ENCODE results near the gene CACFD1.
A peak's percentile ranks its signal among the peaks of the same experiment; 100 is the strongest.

Gene CACFD1

GRCh38 chr9:133461975-133462374 lies 2.2 kb downstream of the CACFD1 start:
- 0 out of 2 replicates have a peak, but pooled peaks cover 5% of the 10 kb centered on the region for H4K20me1 ChIP-seq (ENCODE audit: control insufficient read depth, insufficient read depth, low read depth, low read length)
- H3K27me3 ChIP-seq (ENCODE audit: control insufficient read depth, low read length) = peaks cover 27% of the 10 kb centered on the region
- H3K4me3 ChIP-seq (ENCODE audit: low read length) = no peak overlapping the region
- peaks cover 24% of the 10 kb centered on the region for H3K4me1 ChIP-seq (ENCODE audit: control insufficient read depth, low read length)
- no peak overlapping the region for H3K27ac ChIP-seq (ENCODE audit: low read depth, low read length)
- H3K9me2 ChIP-seq (replicated peaks; ENCODE audit: control insufficient read depth, low read length) = no peaks in the 10 kb centered on the region
- H3F3A ChIP-seq (ENCODE audit: control insufficient read depth, insufficient read depth) = 0 out of 2 replicates have a peak, but pooled peaks cover 5% of the 10 kb centered on the region
- no peaks in the 10 kb centered on the region for H3K9me3 ChIP-seq (ENCODE audit: control insufficient read depth, insufficient read depth, low read length)
- no peak overlapping the region for H3K4me2 ChIP-seq (ENCODE audit: low read length)
- peak; percentile 23 for TF ChIP-seq CTCF (IDR thresholded peaks at IDR 0.05; ENCODE audit: low read depth, low read length, poor library complexity, severe bottlenecking)
- no peak for TF ChIP-seq EZH2phosphoT487 (IDR thresholded peaks at IDR 0.05; ENCODE audit: borderline replicate concordance, low read length)
- H3K36me3 ChIP-seq (ENCODE audit: control insufficient read depth, low read length) = no peaks in the 10 kb centered on the region
- no peaks in the 10 kb centered on the region for H3K79me2 ChIP-seq (ENCODE audit: control insufficient read depth, low read length)

GRCh38 chr9:133463234-133463863 lies 3.6 kb downstream of the CACFD1 start:
- Histone ChIP-seq H3K79me2 (ENCODE audit: control insufficient read depth, low read length) (no peaks in the 10 kb centered on the region), H3F3A (ENCODE audit: control insufficient read depth, insufficient read depth) (0 out of 2 replicates have a peak, but pooled peaks cover 5% of the 10 kb centered on the region), H3K4me1 (ENCODE audit: control insufficient read depth, low read length) (peaks cover 24% of the 10 kb centered on the region), H3K4me3 (ENCODE audit: low read length) (no peak overlapping the region), H3K27me3 (ENCODE audit: control insufficient read depth, low read length) (peaks cover 27% of the 10 kb centered on the region), H3K36me3 (ENCODE audit: control insufficient read depth, low read length) (no peaks in the 10 kb centered on the region), H4K20me1 (ENCODE audit: control insufficient read depth, insufficient read depth, low read depth, low read length) (0 out of 2 replicates have a peak, but pooled peaks cover 5% of the 10 kb centered on the region), H3K9me3 (ENCODE audit: control insufficient read depth, insufficient read depth, low read length) (no peaks in the 10 kb centered on the region), H3K9me2 (replicated peaks; ENCODE audit: control insufficient read depth, low read length) (no peaks in the 10 kb centered on the region), H3K4me2 (ENCODE audit: low read length) (no peak overlapping the region), H3K27ac (ENCODE audit: low read depth, low read length) (no peak overlapping the region)
- TF ChIP-seq EZH2phosphoT487 (IDR thresholded peaks at IDR 0.05; ENCODE audit: borderline replicate concordance, low read length) = no peak
- TF ChIP-seq CTCF (IDR thresholded peaks at IDR 0.05; ENCODE audit: low read depth, low read length, poor library complexity, severe bottlenecking) = peak; percentile 61

- no peaks in the 10 kb centered on the region for H3K79me2 ChIP-seq (ENCODE audit: control insufficient read depth, low read length)
- 0 out of 2 replicates have a peak, but pooled peaks cover 5% of the 10 kb centered on the region for H3F3A ChIP-seq (ENCODE audit: control insufficient read depth, insufficient read depth)
- H3K36me3 ChIP-seq (ENCODE audit: control insufficient read depth, low read length) = no peaks in the 10 kb centered on the region
- H3K9me2 ChIP-seq (replicated peaks; ENCODE audit: control insufficient read depth, low read length) = no peaks in the 10 kb centered on the region
- no peak overlapping the region for H3K27ac ChIP-seq (ENCODE audit: low read depth, low read length)
- TF ChIP-seq CTCF (IDR thresholded peaks at IDR 0.05; ENCODE audit: low read depth, low read length, poor library complexity, severe bottlenecking) = no peak
- no peak for TF ChIP-seq EZH2phosphoT487 (IDR thresholded peaks at IDR 0.05; ENCODE audit: borderline replicate concordance, low read length)
- no peak overlapping the region for H3K4me2 ChIP-seq (ENCODE audit: low read length)
- no peak overlapping the region for H3K4me3 ChIP-seq (ENCODE audit: low read length)
- H3K4me1 ChIP-seq (ENCODE audit: control insufficient read depth, low read length) = peaks cover 20% of the 10 kb centered on the region
- H3K27me3 ChIP-seq (ENCODE audit: control insufficient read depth, low read length) = peaks cover 21% of the 10 kb centered on the region
- no peaks in the 10 kb centered on the region for H3K9me3 ChIP-seq (ENCODE audit: control insufficient read depth, insufficient read depth, low read length)
- H4K20me1 ChIP-seq (ENCODE audit: control insufficient read depth, insufficient read depth, low read depth, low read length) = 0 out of 2 replicates have a peak, but pooled peaks cover 5% of the 10 kb centered on the region
Measured at GRCh38 chr9:133463864-133464615, 4.3 kb downstream of the CACFD1 start.

Data from DOHH2 (cell line).